ENCODE data around the gene HNRNPA0.

HNRNPA0 gene

GRCh38 chr5:137753691-137754187 lies 424 bp downstream of the HNRNPA0 start:
- no peak for DNase-seq (ENCODE audit: low read depth)
- H3K4me3 ChIP-seq (ENCODE audit: low read depth, low read length), result peak overlapping the region; percentile 77
- no peak for TF ChIP-seq CTCF (IDR thresholded peaks at IDR 0.05; ENCODE audit: insufficient read depth, low read depth, low read length, missing control alignments)

GRCh38 chr5:137752905-137753690 lies 1.1 kb downstream of the HNRNPA0 start:
- peak; percentile 45 for DNase-seq (ENCODE audit: low read depth)
- no peak for TF ChIP-seq CTCF (IDR thresholded peaks at IDR 0.05; ENCODE audit: insufficient read depth, low read depth, low read length, missing control alignments)
- H3K4me3 ChIP-seq (ENCODE audit: low read depth, low read length), result peak overlapping the region; percentile 77

GRCh38 chr5:137751869-137752491 lies 2.2 kb downstream of the HNRNPA0 start:
- peak; percentile 71 for TF ChIP-seq CTCF (IDR thresholded peaks at IDR 0.05; ENCODE audit: insufficient read depth, low read depth, low read length, missing control alignments)
- DNase-seq (ENCODE audit: low read depth), result peak; percentile 51
- H3K4me3 ChIP-seq (ENCODE audit: low read depth, low read length), result peak overlapping the region; percentile 77

- DNase-seq (ENCODE audit: low read depth), result no peak
- TF ChIP-seq CTCF (IDR thresholded peaks at IDR 0.05; ENCODE audit: insufficient read depth, low read depth, low read length, missing control alignments), result no peak
- no peak overlapping the region for H3K4me3 ChIP-seq (ENCODE audit: low read depth, low read length)
Measured at GRCh38 chr5:137750436-137750835, 3.7 kb downstream of the HNRNPA0 start.

- DNase-seq (ENCODE audit: low read depth), result no peak
- TF ChIP-seq CTCF (IDR thresholded peaks at IDR 0.05; ENCODE audit: insufficient read depth, low read depth, low read length, missing control alignments), result no peak
- H3K4me3 ChIP-seq (ENCODE audit: low read depth, low read length), result no peak overlapping the region
Measured at GRCh38 chr5:137747848-137748247, 6.3 kb downstream of the HNRNPA0 start.

- DNase-seq (ENCODE audit: low read depth), result peak; percentile 82
- TF ChIP-seq CTCF (IDR thresholded peaks at IDR 0.05; ENCODE audit: insufficient read depth, low read depth, low read length, missing control alignments), result peak; percentile 58
- H3K4me3 ChIP-seq (ENCODE audit: low read depth, low read length), result no peak overlapping the region
Measured at GRCh38 chr5:137743031-137743640, 11.0 kb downstream of the HNRNPA0 start.
